ENCODE measurements around the gene BHLHE40.

BHLHE40 gene

DNA sequence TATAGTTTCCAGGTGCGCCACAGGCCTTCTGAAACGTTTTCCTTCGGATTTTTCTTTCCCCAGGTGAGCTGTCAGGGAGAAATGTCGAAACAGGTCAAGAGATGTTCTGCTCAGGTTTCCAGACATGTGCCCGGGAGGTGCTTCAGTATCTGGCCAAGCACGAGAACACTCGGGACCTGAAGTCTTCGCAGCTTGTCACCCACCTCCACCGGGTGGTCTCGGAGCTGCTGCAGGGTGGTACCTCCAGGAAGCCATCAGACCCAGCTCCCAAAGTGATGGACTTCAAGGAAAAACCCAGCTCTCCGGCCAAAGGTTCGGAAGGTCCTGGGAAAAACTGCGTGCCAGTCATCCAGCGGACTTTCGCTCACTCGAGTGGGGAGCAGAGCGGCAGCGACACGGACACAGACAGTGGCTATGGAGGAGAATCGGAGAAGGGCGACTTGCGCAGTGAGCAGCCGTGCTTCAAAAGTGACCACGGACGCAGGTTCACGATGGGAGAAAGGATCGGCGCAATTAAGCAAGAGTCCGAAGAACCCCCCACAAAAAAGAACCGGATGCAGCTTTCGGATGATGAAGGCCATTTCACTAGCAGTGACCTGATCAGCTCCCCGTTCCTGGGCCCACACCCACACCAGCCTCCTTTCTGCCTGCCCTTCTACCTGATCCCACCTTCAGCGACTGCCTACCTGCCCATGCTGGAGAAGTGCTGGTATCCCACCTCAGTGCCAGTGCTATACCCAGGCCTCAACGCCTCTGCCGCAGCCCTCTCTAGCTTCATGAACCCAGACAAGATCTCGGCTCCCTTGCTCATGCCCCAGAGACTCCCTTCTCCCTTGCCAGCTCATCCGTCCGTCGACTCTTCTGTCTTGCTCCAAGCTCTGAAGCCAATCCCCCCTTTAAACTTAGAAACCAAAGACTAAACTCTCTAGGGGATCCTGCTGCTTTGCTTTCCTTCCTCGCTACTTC is 3.8 kb downstream of the BHLHE40 start:
- Histone ChIP-seq H4K5ac (ENCODE audit: low read length) (no peak overlapping the region), H3K18ac (ENCODE audit: low read length) (peak overlapping the region; percentile 43), H2BK15ac (replicated peaks; ENCODE audit: low read depth) (no peak overlapping the region), H3K79me1 (ENCODE audit: low read length) (peaks cover 19% of the 10 kb centered on the region), H3K4me2 (ENCODE audit: low read length) (peak overlapping the region; percentile 41), H3K4me3 (ENCODE audit: low read length) (no peak overlapping the region), H3K56ac (ENCODE audit: low read length) (peak overlapping the region; percentile 80), H3K27me3 (ENCODE audit: insufficient read depth, low read length, poor library complexity) (no peaks in the 10 kb centered on the region), H2BK5ac (ENCODE audit: low read length) (no peak overlapping the region), H3K27ac (ENCODE audit: low read depth, low read length) (peak overlapping the region; percentile 39), H3K4ac (ENCODE audit: low read depth, low read length) (no peak overlapping the region), H3K9ac (ENCODE audit: low read length) (peak overlapping the region; percentile 63), H4K8ac (ENCODE audit: low read depth, low read length) (no peak overlapping the region), H3K79me2 (ENCODE audit: control insufficient read depth, insufficient read depth, low read length) (peaks cover 47% of the 10 kb centered on the region), H2BK120ac (ENCODE audit: low read depth, low read length) (no peak overlapping the region), H3K4me1 (ENCODE audit: control insufficient read depth, low read depth, low read length) (peaks cover 26% of the 10 kb centered on the region), H2AK5ac (ENCODE audit: low read length) (no peak overlapping the region), H3K23ac (ENCODE audit: low read length) (peak overlapping the region; percentile 51), H3K36me3 (ENCODE audit: control insufficient read depth, insufficient read depth, low read length) (peaks cover 11% of the 10 kb centered on the region)
- WGBS (ENCODE audit: extremely low coverage, insufficient coverage, low lambda C conversion rate) = no CpG with 5 or more reads among the region's 40 CpGs
- no peak for DNase-seq

DNA sequence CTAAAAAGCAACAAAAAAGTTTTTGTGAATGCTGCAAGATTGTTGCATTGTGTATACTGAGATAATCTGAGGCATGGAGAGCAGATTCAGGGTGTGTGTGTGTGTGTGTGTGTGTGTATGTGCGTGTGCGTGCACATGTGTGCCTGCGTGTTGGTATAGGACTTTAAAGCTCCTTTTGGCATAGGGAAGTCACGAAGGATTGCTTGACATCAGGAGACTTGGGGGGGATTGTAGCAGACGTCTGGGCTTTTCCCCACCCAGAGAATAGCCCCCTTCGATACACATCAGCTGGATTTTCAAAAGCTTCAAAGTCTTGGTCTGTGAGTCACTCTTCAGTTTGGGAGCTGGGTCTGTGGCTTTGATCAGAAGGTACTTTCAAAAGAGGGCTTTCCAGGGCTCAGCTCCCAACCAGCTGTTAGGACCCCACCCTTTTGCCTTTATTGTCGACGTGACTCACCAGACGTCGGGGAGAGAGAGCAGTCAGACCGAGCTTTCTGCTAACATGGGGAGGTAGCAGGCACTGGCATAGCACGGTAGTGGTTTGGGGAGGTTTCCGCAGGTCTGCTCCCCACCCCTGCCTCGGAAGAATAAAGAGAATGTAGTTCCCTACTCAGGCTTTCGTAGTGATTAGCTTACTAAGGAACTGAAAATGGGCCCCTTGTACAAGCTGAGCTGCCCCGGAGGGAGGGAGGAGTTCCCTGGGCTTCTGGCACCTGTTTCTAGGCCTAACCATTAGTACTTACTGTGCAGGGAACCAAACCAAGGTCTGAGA is 4.7 kb downstream of the BHLHE40 start:
- H3K18ac ChIP-seq (ENCODE audit: low read length) = peak overlapping the region; percentile 43
- H2BK5ac ChIP-seq (ENCODE audit: low read length) = no peak overlapping the region
- H3K56ac ChIP-seq (ENCODE audit: low read length) = peak overlapping the region; percentile 80
- H4K8ac ChIP-seq (ENCODE audit: low read depth, low read length) = no peak overlapping the region
- no peak overlapping the region for H4K5ac ChIP-seq (ENCODE audit: low read length)
- no peak overlapping the region for H2BK120ac ChIP-seq (ENCODE audit: low read depth, low read length)
- WGBS (ENCODE audit: extremely low coverage, insufficient coverage, low lambda C conversion rate) = no CpG with 5 or more reads among the region's 16 CpGs
- H3K36me3 ChIP-seq (ENCODE audit: control insufficient read depth, insufficient read depth, low read length) = peaks cover 11% of the 10 kb centered on the region
- H3K4me2 ChIP-seq (ENCODE audit: low read length) = peak overlapping the region; percentile 41
- peaks cover 26% of the 10 kb centered on the region for H3K4me1 ChIP-seq (ENCODE audit: control insufficient read depth, low read depth, low read length)
- no peak overlapping the region for H2AK5ac ChIP-seq (ENCODE audit: low read length)
- peaks cover 19% of the 10 kb centered on the region for H3K79me1 ChIP-seq (ENCODE audit: low read length)
- peak overlapping the region; percentile 2 for H3K4ac ChIP-seq (ENCODE audit: low read depth, low read length)
- no peaks in the 10 kb centered on the region for H3K27me3 ChIP-seq (ENCODE audit: insufficient read depth, low read length, poor library complexity)
- DNase-seq = peak; percentile 80
- H3K4me3 ChIP-seq (ENCODE audit: low read length) = no peak overlapping the region
- peaks cover 47% of the 10 kb centered on the region for H3K79me2 ChIP-seq (ENCODE audit: control insufficient read depth, insufficient read depth, low read length)
- H3K27ac ChIP-seq (ENCODE audit: low read depth, low read length) = peak overlapping the region; percentile 48
- H3K23ac ChIP-seq (ENCODE audit: low read length) = no peak overlapping the region
- H3K9ac ChIP-seq (ENCODE audit: low read length) = peak overlapping the region; percentile 63
- no peak overlapping the region for H2BK15ac ChIP-seq (replicated peaks; ENCODE audit: low read depth)

- H3K27me3 ChIP-seq (ENCODE audit: insufficient read depth, low read length, poor library complexity) = no peaks in the 10 kb centered on the region
Measured at GRCh38 chr3:4984511-4984864, 5.3 kb downstream of the BHLHE40 start.

DNA sequence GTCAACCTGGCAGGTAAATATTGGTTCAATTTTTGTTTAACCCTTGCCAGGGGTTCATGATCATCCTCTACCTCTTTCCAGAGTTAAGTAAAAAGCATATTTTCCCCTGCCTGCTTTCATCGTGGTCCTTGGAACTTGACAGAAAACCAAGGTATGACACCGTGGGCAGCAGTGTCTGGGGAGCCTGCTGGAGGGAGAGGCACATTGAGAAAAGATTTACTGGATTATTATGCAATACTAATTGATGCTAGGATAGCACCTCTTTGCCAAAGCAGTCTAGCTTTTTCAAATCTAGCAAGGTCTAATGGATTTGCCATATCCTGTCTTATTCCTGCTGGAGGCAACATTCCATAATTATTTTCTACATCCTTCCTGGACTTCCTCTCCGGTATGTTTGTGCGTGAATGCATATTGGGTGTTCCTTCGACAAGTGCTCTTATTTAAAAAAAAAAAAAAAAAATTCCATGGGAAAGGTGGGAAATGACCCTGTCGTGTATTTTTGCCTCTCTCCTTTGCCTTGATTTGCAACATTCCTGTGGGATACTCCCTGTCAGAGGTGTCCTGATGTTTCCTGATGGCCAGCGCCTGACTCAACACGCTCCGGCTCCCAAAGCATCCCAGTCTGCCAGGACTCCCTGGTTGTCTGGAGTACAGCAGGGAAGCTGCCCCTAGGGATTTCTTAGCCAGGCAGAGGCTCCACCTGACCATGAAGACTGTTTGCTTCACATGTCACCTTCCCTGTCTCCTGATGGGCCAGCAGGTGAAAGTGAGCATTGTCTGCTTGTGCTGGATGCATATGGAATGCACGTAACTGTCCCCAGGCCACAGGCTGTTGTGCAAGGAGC is 6.3 kb downstream of the BHLHE40 start:
- H3K4me3 ChIP-seq (ENCODE audit: low read length) = no peak overlapping the region
- H3K23ac ChIP-seq (ENCODE audit: low read length) = no peak overlapping the region
- no peak overlapping the region for H2BK120ac ChIP-seq (ENCODE audit: low read depth, low read length)
- H3K56ac ChIP-seq (ENCODE audit: low read length) = peak overlapping the region; percentile 85
- peaks cover 11% of the 10 kb centered on the region for H3K36me3 ChIP-seq (ENCODE audit: control insufficient read depth, insufficient read depth, low read length)
- no peak overlapping the region for H2BK15ac ChIP-seq (replicated peaks; ENCODE audit: low read depth)
- H3K9ac ChIP-seq (ENCODE audit: low read length) = peak overlapping the region; percentile 72
- peaks cover 28% of the 10 kb centered on the region for H3K4me1 ChIP-seq (ENCODE audit: control insufficient read depth, low read depth, low read length)
- peaks cover 19% of the 10 kb centered on the region for H3K79me1 ChIP-seq (ENCODE audit: low read length)
- H4K5ac ChIP-seq (ENCODE audit: low read length) = no peak overlapping the region
- H3K27ac ChIP-seq (ENCODE audit: low read depth, low read length) = peak overlapping the region; percentile 90
- peak overlapping the region; percentile 10 for H2BK5ac ChIP-seq (ENCODE audit: low read length)
- H3K27me3 ChIP-seq (ENCODE audit: insufficient read depth, low read length, poor library complexity) = no peaks in the 10 kb centered on the region
- no peak overlapping the region for H4K8ac ChIP-seq (ENCODE audit: low read depth, low read length)
- no peak overlapping the region for H3K4ac ChIP-seq (ENCODE audit: low read depth, low read length)
- H3K18ac ChIP-seq (ENCODE audit: low read length) = peak overlapping the region; percentile 89
- WGBS (ENCODE audit: extremely low coverage, insufficient coverage, low lambda C conversion rate) = no CpG with 5 or more reads among the region's 10 CpGs
- H3K4me2 ChIP-seq (ENCODE audit: low read length) = no peak overlapping the region
- peaks cover 37% of the 10 kb centered on the region for H3K79me2 ChIP-seq (ENCODE audit: control insufficient read depth, insufficient read depth, low read length)
- H2AK5ac ChIP-seq (ENCODE audit: low read length) = no peak overlapping the region
- peak; percentile 97 for DNase-seq

More at GRCh38 chr3:4984511-4984864, 5.3 kb downstream of the BHLHE40 start:
- Histone ChIP-seq H3K79me2 (ENCODE audit: control insufficient read depth, insufficient read depth, low read length) (peaks cover 47% of the 10 kb centered on the region), H3K79me1 (ENCODE audit: low read length) (peaks cover 19% of the 10 kb centered on the region), H3K4ac (ENCODE audit: low read depth, low read length) (peak overlapping the region; percentile 2), H4K5ac (ENCODE audit: low read length) (no peak overlapping the region), H3K23ac (ENCODE audit: low read length) (no peak overlapping the region), H2BK120ac (ENCODE audit: low read depth, low read length) (no peak overlapping the region), H2BK5ac (ENCODE audit: low read length) (no peak overlapping the region), H2BK15ac (replicated peaks; ENCODE audit: low read depth) (no peak overlapping the region), H3K56ac (ENCODE audit: low read length) (peak overlapping the region; percentile 80), H3K27ac (ENCODE audit: low read depth, low read length) (peak overlapping the region; percentile 48), H3K4me1 (ENCODE audit: control insufficient read depth, low read depth, low read length) (peaks cover 28% of the 10 kb centered on the region), H4K8ac (ENCODE audit: low read depth, low read length) (no peak overlapping the region), H3K4me3 (ENCODE audit: low read length) (no peak overlapping the region), H3K18ac (ENCODE audit: low read length) (peak overlapping the region; percentile 42), H3K36me3 (ENCODE audit: control insufficient read depth, insufficient read depth, low read length) (peaks cover 11% of the 10 kb centered on the region), H3K4me2 (ENCODE audit: low read length) (peak overlapping the region; percentile 35), H3K9ac (ENCODE audit: low read length) (peak overlapping the region; percentile 63), H2AK5ac (ENCODE audit: low read length) (no peak overlapping the region)
- DNase-seq = no peak
- WGBS (ENCODE audit: extremely low coverage, insufficient coverage, low lambda C conversion rate) = no CpG with 5 or more reads among the region's 9 CpGs

DNA sequence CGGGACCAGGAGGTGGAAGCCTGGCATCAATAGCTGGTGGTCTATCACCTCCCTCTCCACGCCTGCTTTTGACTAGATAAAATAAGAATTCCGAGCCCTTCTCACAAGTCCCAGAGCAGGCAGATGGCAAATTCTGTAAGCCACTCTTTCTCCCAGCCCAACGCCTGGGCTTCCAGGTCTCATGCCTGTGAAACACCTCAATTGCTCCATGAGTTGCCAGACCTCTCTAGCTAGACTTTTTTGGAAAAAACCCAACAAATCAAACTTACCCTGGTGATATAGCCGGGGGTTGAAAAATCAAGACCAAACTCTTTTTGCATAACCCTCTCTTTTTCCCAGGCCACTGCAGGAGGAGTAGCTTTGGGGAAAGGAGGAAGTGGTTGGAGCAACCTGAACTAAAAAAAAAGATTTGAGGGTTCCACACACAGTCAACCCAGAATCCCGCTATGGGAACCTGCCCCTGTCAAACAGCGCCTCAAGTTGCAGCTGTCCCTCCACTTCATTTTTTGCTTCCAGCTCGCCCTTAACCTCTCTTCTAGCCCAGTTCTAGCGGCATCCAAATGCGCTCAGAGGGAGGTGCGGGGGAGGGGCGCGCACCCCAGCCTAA is 7.0 kb downstream of the BHLHE40 start:
- H3K4me2 ChIP-seq (ENCODE audit: low read length) = peak overlapping the region; percentile 73
- peak overlapping the region; percentile 90 for H3K27ac ChIP-seq (ENCODE audit: low read depth, low read length)
- H3K56ac ChIP-seq (ENCODE audit: low read length) = peak overlapping the region; percentile 85
- H2BK15ac ChIP-seq (replicated peaks; ENCODE audit: low read depth) = no peak overlapping the region
- no peak overlapping the region for H4K5ac ChIP-seq (ENCODE audit: low read length)
- no peaks in the 10 kb centered on the region for H3K27me3 ChIP-seq (ENCODE audit: insufficient read depth, low read length, poor library complexity)
- H3K79me1 ChIP-seq (ENCODE audit: low read length) = peaks cover 18% of the 10 kb centered on the region
- no peak overlapping the region for H3K4me3 ChIP-seq (ENCODE audit: low read length)
- peak overlapping the region; percentile 89 for H3K18ac ChIP-seq (ENCODE audit: low read length)
- H4K8ac ChIP-seq (ENCODE audit: low read depth, low read length) = no peak overlapping the region
- H3K4ac ChIP-seq (ENCODE audit: low read depth, low read length) = no peak overlapping the region
- peak overlapping the region; percentile 85 for H2BK5ac ChIP-seq (ENCODE audit: low read length)
- H3K4me1 ChIP-seq (ENCODE audit: control insufficient read depth, low read depth, low read length) = peaks cover 26% of the 10 kb centered on the region
- no CpG with 5 or more reads among the region's 13 CpGs for WGBS (ENCODE audit: extremely low coverage, insufficient coverage, low lambda C conversion rate)
- DNase-seq = no peak
- H2BK120ac ChIP-seq (ENCODE audit: low read depth, low read length) = no peak overlapping the region
- H3K79me2 ChIP-seq (ENCODE audit: control insufficient read depth, insufficient read depth, low read length) = peaks cover 31% of the 10 kb centered on the region
- no peak overlapping the region for H3K23ac ChIP-seq (ENCODE audit: low read length)
- no peak overlapping the region for H2AK5ac ChIP-seq (ENCODE audit: low read length)
- peaks cover 11% of the 10 kb centered on the region for H3K36me3 ChIP-seq (ENCODE audit: control insufficient read depth, insufficient read depth, low read length)
- peak overlapping the region; percentile 72 for H3K9ac ChIP-seq (ENCODE audit: low read length)

Data from mesendoderm (in vitro differentiated cells).